K562 (cell line): ENCODE results near the gene POLR2C. TPM values are rescaled to one million over a fixed set of nuclear protein-coding genes. Genes with fewer than 3 reads are reported as not detected.

Experiments used
- ATAC-seq: fragments of 200-7000 bp; cut with Tn5 transposase; 3 replicates; pipeline ENCODE4 v1.9.1; 2020; ENCODE audit warnings: moderate library complexity
- BruUV-seq: library from RNA; stranded (reverse); fragments of 400-500 nt; replicated peaks from 2 replicates; lab custom pipeline; 2021; lab: Mats Ljungman, UMichigan
- CTCF ChIA-PET: fragments of 300-600 bp; formaldehyde crosslinking; extraction: SDS; loops from one replicate; lab custom pipeline; 2021; ENCODE audit warnings: low intra/inter-chr PET ratio; lab: Yijun Ruan, JAX
- POLR2A ChIA-PET: fragments of 300-600, 350-650 bp; sonication (Branson Sonifier 250); formaldehyde crosslinking; extraction: SDS; loops from one replicate; lab custom pipeline; 2021; ENCODE audit warnings: antibody characterized with exemption, inconsistent platforms; lab: Yijun Ruan, JAX
- DNase-seq, 4 experiments: peaks; one replicate each; pipeline versions ENCODE4 v3.0.0 to v3.0.0-alpha.2; 2011 to 2018; ENCODE audit warnings: low spot score in 3 of 4, mixed read lengths in 3 of 4; ENCODE audit errors: extremely low read depth in 1 of 4
- FAIRE-seq: peaks from 2 replicates; lab custom pipeline; 2011; peaks lifted over from hg19 to GRCh38; lab: Jason Lieb, UNC
- H2AFZ ChIP-seq: 2 replicates; pipeline ENCODE4 v1.6.0; 2011; ENCODE audit warnings: low read depth, low read length, control low read depth, inconsistent platforms
- H3K27ac ChIP-seq: fragments of 200-600 bp; 3 replicates; pipeline ENCODE4 v1.8.0; 2011; ENCODE audit warnings: low read depth, mild to moderate bottlenecking, control low read depth, inconsistent platforms, low read length, moderate library complexity, mixed read lengths; ENCODE audit errors: extremely low read depth
- H3K27me3 ChIP-seq, 2 experiments: fragments of 300-600 bp in 1 of 2; 2 replicates in 1 of 2; 3 replicates in 1 of 2; pipeline versions ENCODE4 v1.6.0 to v1.8.0; 2011; ENCODE audit warnings: inconsistent platforms in 2 of 2, low read length in 2 of 2, mild to moderate bottlenecking in 1 of 2, mixed read lengths in 1 of 2, moderate library complexity in 1 of 2; ENCODE audit not compliant: control insufficient read depth in 2 of 2, insufficient read depth in 2 of 2
- H3K36me3 ChIP-seq: fragments of 300-600 bp; 3 replicates; pipeline ENCODE4 v1.8.0; 2011; ENCODE audit warnings: mild to moderate bottlenecking, low read length, inconsistent platforms; ENCODE audit not compliant: control insufficient read depth, insufficient read depth
- H3K4me1 ChIP-seq, 2 experiments: fragments of 200-600 bp in 1 of 2; replicated peaks in 1 of 2; 2 replicates in 1 of 2; 3 replicates in 1 of 2; pipeline versions ENCODE4 v1.5.1 to v1.8.0; 2011; ENCODE audit warnings: inconsistent platforms in 2 of 2, low read length in 2 of 2, mild to moderate bottlenecking in 1 of 2, mixed read lengths in 1 of 2, moderate library complexity in 1 of 2; ENCODE audit not compliant: control insufficient read depth in 2 of 2, insufficient read depth in 2 of 2
- H3K4me2 ChIP-seq: 2 replicates; pipeline ENCODE4 v1.6.1; 2011; ENCODE audit warnings: low read length, control low read depth, inconsistent platforms, mixed read lengths; ENCODE audit not compliant: insufficient read depth
- H3K4me3 ChIP-seq: fragments of 200-600 bp; sonication (generic), shearing (Covaris generic); 2 replicates; pipeline ENCODE4 v1.5.1; 2016; ENCODE audit warnings: control low read depth, inconsistent platforms
- H3K79me2 ChIP-seq: fragments of 200-600 bp; 3 replicates; pipeline ENCODE4 v1.8.0; 2011; ENCODE audit warnings: low read length, inconsistent platforms; ENCODE audit not compliant: control insufficient read depth, insufficient read depth
- H3K9ac ChIP-seq, 2 experiments: 2 replicates each; pipeline versions ENCODE4 v1.6.0 to v1.6.1; 2011; ENCODE audit warnings: low read depth in 2 of 2, low read length in 2 of 2, control low read depth in 1 of 2, inconsistent platforms in 1 of 2, mild to moderate bottlenecking in 1 of 2, mixed read lengths in 1 of 2; ENCODE audit not compliant: insufficient read depth in 1 of 2
- H3K9me1 ChIP-seq: one replicate; pipeline ENCODE4 v1.6.0; 2011; ENCODE audit warnings: inconsistent platforms, mild to moderate bottlenecking, low read length, moderate library complexity; ENCODE audit not compliant: control insufficient read depth, insufficient read depth
- H3K9me3 ChIP-seq: replicated peaks from 2 replicates; pipeline ENCODE4 v1.5.1; 2011; ENCODE audit warnings: low read depth, low read length, inconsistent platforms; ENCODE audit not compliant: control insufficient read depth, insufficient read depth
- H4K20me1 ChIP-seq: replicated peaks from 2 replicates; pipeline ENCODE4 v1.6.1; 2011; ENCODE audit warnings: low read length, inconsistent platforms, mixed read lengths; ENCODE audit not compliant: control insufficient read depth, insufficient read depth
- DACH1 ChIP-seq: fragments of 450-650 bp; IDR thresholded peaks from 2 replicates; pipeline ENCODE4 v1.6.1; 2018; ENCODE audit not compliant: partially characterized antibody
- PTBP1 ChIP-seq: fragments of 200-400 bp; formaldehyde crosslinking; IDR thresholded peaks from 2 replicates; pipeline ENCODE4 v1.6.1; 2017; ENCODE audit warnings: low read depth, low read length
- RBM39 ChIP-seq: fragments of 200-400 bp; formaldehyde crosslinking; optimal IDR thresholded peaks from 2 replicates; pipeline ENCODE3; 2018; ENCODE audit warnings: low read depth, low read length
- SLC30A9 ChIP-seq: fragments of 250-450 bp; sonication (Bioruptor Pico); IDR thresholded peaks from 2 replicates; pipeline ENCODE4 v1.8.0; 2022; ENCODE audit warnings: mild to moderate bottlenecking, moderate library complexity
- WGBS: fragments of 100-300 bp; shearing (Covaris generic); methylation state at CpG from one replicate; pipeline ENCODE4 v1.1.6; 2016; ENCODE audit warnings: low coverage, mixed read lengths; ENCODE audit not compliant: insufficient coverage; ENCODE audit errors: missing lambda C conversion rate; 5-methylcytosine and 5-hydroxymethylcytosine counted together
- in situ Hi-C: fragments of 300-500 bp; cut with MboI; formaldehyde crosslinking; loops from 4 replicates; pipeline ENCODE4 v1.15.0; 2018; ENCODE audit warnings: inconsistent platforms, mixed read lengths
- intact Hi-C: fragments of 100-400 bp; cut with micrococcal nuclease; formaldehyde crosslinking; loops from 2 replicates; pipeline ENCODE4 v1.14.2; 2022
- polyA plus RNA-seq, 8 experiments: library from polyadenylated mRNA; depleted of rRNA in 4 of 8; stranded (reverse) in 5 of 8; unstranded in 3 of 8; fragments of >200 nt; fragmentation: Nextera tagmentation in 2 of 8; fragmentation: Illumina TruSeq in 1 of 8; extraction: Ambion mirVana in 2 of 8; extraction: Trizol in 1 of 8; gene quantifications; 2 replicates each; pipeline versions ENCODE4 v1.2.1 to v1.2.3, GENCODE V29; 2011 to 2014; ENCODE audit warnings: inconsistent platforms in 1 of 8, missing spikeins in 1 of 8
- total RNA-seq, 7 experiments: library from RNA; depleted of rRNA in 6 of 7; stranded (reverse); fragments of >200 nt in 6 of 7; fragmentation: Illumina TruSeq in 2 of 7; extraction: Trizol in 2 of 7; gene quantifications; 2 replicates each; pipeline versions ENCODE4 v1.2.1 to v1.2.3, GENCODE V29; 2011 to 2021; ENCODE audit warnings: low replicate concordance in 1 of 7
- TF ChIP-seq, protein P1 (sequence below): sonication (generic); formaldehyde crosslinking; IDR thresholded peaks from 2 replicates; pipeline ENCODE4 v1.8.1; 2023; ENCODE audit warnings: mild to moderate bottlenecking, missing genetic modification reagents
- TF ChIP-seq, protein P2 (sequence below): fragments of 250-450 bp; sonication (Bioruptor Pico); IDR thresholded peaks from 2 replicates; pipeline ENCODE4 v1.9.0; 2021; ENCODE audit warnings: mild to moderate bottlenecking
- TF ChIP-seq, protein P3 (sequence below): sonication (generic); formaldehyde crosslinking; IDR thresholded peaks from 2 replicates; pipeline ENCODE4 v1.5.0; 2020; ENCODE audit warnings: missing genetic modification reagents

The POLR2C gene
- total and polyA plus RNA-seq, 9 of the 15 experiments (the other 6 are each of a cell fraction or from before 2014, with no cell fraction given), result 70.3 to 163 (median 92.3) TPM

DNA sequence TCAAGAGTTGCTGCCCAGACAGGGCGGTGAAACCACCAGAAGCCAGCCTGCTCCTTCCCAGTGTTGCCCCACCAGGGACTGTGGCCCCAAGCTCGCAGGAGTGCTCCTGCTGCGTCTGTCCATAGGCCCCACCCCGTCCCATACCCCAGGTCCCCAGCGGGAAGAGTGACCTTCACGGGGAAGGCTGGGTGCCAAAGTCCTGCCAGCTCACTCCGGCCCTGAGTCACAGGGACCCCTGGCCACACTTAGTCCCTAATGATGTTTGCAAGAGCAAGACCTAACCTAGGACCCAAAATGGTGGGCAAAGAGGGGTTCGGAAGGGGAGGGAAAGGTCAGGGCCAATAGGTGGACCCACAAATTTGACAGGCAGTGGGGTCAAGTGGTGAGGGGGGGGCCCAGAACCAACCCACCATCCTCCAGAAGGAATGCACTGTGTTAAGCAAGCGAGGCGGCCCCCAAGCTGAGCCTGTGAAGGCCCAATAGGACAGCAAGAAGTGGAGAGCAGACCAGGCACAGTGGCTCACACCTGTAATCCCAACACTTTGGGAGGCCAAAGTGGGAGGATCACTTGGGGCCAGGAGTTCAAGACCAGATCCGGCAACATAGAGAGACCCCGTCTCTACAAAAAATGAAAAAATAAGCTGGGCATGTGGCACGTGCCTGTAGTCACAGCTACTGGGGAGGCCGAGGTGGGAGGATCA is 20.5 kb downstream of the POLR2C start:
- H3K9ac ChIP-seq, result no peak overlapping the region
- FAIRE-seq (no peak), ATAC-seq (no peak), DNase-seq (no peak)
- H3K27me3 ChIP-seq, result no peaks in the 10 kb centered on the region
- no peak overlapping the region for H2AFZ ChIP-seq
- WGBS, result 74% methylated on average over 13 of the region's 14 CpGs
- peaks cover 17 to 57% of the 10 kb centered on the region in 2 experiments; a peak in 4 of 5 replicates for H3K4me1 ChIP-seq
- no peak overlapping the region for H3K4me3 ChIP-seq
- no peaks in the 10 kb centered on the region for H4K20me1 ChIP-seq
- H3K9me3 ChIP-seq, result no peaks in the 10 kb centered on the region
- POLR2A ChIA-PET, result interaction anchor here (0.7 to 1.2 kb wide), 2 partner anchors 10 to 34 kb away, joined by 3 to 4 read pairs; no protein-coding TSS in a partner anchor
- no peaks in the 10 kb centered on the region for H3K36me3 ChIP-seq
- CTCF ChIA-PET, result no interaction called here
- no peak overlapping the region for H3K4me2 ChIP-seq
- BruUV-seq, result no TSS peak
- no peaks in the 10 kb centered on the region for H3K9me1 ChIP-seq
- no peak overlapping the region for H3K27ac ChIP-seq
- intact Hi-C loops, result no loop called here
- H3K79me2 ChIP-seq, result no peaks in the 10 kb centered on the region
- TF ChIP-seq DACH1 (no peak), PTBP1 (no peak), SLC30A9 (no peak), RBM39 (no peak)
- TF ChIP-seq, protein P1, sequence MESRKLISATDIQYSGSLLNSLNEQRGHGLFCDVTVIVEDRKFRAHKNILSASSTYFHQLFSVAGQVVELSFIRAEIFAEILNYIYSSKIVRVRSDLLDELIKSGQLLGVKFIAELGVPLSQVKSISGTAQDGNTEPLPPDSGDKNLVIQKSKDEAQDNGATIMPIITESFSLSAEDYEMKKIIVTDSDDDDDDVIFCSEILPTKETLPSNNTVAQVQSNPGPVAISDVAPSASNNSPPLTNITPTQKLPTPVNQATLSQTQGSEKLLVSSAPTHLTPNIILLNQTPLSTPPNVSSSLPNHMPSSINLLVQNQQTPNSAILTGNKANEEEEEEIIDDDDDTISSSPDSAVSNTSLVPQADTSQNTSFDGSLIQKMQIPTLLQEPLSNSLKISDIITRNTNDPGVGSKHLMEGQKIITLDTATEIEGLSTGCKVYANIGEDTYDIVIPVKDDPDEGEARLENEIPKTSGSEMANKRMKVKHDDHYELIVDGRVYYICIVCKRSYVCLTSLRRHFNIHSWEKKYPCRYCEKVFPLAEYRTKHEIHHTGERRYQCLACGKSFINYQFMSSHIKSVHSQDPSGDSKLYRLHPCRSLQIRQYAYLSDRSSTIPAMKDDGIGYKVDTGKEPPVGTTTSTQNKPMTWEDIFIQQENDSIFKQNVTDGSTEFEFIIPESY (CRISPR knock-in tag), result no peak
- TF ChIP-seq, protein P2, sequence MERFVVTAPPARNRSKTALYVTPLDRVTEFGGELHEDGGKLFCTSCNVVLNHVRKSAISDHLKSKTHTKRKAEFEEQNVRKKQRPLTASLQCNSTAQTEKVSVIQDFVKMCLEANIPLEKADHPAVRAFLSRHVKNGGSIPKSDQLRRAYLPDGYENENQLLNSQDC, result no peak
- TF ChIP-seq, protein P3, sequence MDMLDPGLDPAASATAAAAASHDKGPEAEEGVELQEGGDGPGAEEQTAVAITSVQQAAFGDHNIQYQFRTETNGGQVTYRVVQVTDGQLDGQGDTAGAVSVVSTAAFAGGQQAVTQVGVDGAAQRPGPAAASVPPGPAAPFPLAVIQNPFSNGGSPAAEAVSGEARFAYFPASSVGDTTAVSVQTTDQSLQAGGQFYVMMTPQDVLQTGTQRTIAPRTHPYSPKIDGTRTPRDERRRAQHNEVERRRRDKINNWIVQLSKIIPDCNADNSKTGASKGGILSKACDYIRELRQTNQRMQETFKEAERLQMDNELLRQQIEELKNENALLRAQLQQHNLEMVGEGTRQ (CRISPR knock-in tag), result no peak
- TF ChIP-seq, all 486 proteins: peak for 0
- in situ Hi-C loops, result no loop called here
